GM12865 (cell line): ENCODE results near the gene HLA-DRA.

ENCODE experiments used
- DNase-seq: peaks from one replicate; pipeline ENCODE4 v3.0.0; 2010; ENCODE audit warnings: low read depth
- H3K4me3 ChIP-seq: 2 replicates; pipeline ENCODE4 v1.5.1; 2011; ENCODE audit warnings: mild to moderate bottlenecking, low read depth, low read length, control low read depth
- CTCF ChIP-seq: IDR thresholded peaks from 2 replicates; pipeline ENCODE4 v1.5.1; 2011; ENCODE audit warnings: low read length, control low read depth, low read depth, inconsistent platforms; ENCODE audit not compliant: insufficient read depth; ENCODE audit errors: missing control alignments

The HLA-DRA gene

GRCh38 chr6:32491700-32492099, 52.0 kb downstream of the HLA-DRA start:
- DNase-seq: peak; percentile 24
- TF ChIP-seq CTCF: no peak
- H3K4me3 ChIP-seq: no peak overlapping the region

GRCh38 chr6:32492351-32492750, 52.7 kb downstream of the HLA-DRA start:
- H3K4me3 ChIP-seq: no peak overlapping the region
- TF ChIP-seq CTCF: no peak
- DNase-seq: no peak
